ENCODE data around the gene VAPB. TPM values are rescaled to one million over a fixed set of nuclear protein-coding genes. Genes with fewer than 3 reads are reported as not detected.

Gene VAPB
- polyA plus RNA-seq, 3 donors = 51.2 to 53.5 (median 52.4) TPM

Other genes with a start within 250 kb of the VAPB start
- gene ANKRD60, start 160.6 kb upstream of the VAPB start, polyA plus RNA-seq (ENCODE audit: insufficient read length in 3 of 3) = not detected
- gene RAB22A, start 79.5 kb upstream of the VAPB start, polyA plus RNA-seq (ENCODE audit: insufficient read length in 3 of 3) = 10 to 100 TPM; 16.0 to 21.0 (median 20.9) TPM
- 10 to 100 TPM; 15.4 to 19.7 (median 16.6) TPM for gene APCDD1L, start 126.2 kb downstream of the VAPB start, polyA plus RNA-seq (ENCODE audit: insufficient read length in 3 of 3)

Measured in renal pelvis (tissue), 3 donors.